ENCODE data around the gene IL4I1.

GRCh38 chr19:49872245-49873128, 24.2 kb downstream of the IL4I1 start:
- TF ChIP-seq, protein P1, sequence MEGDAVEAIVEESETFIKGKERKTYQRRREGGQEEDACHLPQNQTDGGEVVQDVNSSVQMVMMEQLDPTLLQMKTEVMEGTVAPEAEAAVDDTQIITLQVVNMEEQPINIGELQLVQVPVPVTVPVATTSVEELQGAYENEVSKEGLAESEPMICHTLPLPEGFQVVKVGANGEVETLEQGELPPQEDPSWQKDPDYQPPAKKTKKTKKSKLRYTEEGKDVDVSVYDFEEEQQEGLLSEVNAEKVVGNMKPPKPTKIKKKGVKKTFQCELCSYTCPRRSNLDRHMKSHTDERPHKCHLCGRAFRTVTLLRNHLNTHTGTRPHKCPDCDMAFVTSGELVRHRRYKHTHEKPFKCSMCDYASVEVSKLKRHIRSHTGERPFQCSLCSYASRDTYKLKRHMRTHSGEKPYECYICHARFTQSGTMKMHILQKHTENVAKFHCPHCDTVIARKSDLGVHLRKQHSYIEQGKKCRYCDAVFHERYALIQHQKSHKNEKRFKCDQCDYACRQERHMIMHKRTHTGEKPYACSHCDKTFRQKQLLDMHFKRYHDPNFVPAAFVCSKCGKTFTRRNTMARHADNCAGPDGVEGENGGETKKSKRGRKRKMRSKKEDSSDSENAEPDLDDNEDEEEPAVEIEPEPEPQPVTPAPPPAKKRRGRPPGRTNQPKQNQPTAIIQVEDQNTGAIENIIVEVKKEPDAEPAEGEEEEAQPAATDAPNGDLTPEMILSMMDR (IDR thresholded peaks at IDR 0.05), result no peak
- TF ChIP-seq, protein P2, sequence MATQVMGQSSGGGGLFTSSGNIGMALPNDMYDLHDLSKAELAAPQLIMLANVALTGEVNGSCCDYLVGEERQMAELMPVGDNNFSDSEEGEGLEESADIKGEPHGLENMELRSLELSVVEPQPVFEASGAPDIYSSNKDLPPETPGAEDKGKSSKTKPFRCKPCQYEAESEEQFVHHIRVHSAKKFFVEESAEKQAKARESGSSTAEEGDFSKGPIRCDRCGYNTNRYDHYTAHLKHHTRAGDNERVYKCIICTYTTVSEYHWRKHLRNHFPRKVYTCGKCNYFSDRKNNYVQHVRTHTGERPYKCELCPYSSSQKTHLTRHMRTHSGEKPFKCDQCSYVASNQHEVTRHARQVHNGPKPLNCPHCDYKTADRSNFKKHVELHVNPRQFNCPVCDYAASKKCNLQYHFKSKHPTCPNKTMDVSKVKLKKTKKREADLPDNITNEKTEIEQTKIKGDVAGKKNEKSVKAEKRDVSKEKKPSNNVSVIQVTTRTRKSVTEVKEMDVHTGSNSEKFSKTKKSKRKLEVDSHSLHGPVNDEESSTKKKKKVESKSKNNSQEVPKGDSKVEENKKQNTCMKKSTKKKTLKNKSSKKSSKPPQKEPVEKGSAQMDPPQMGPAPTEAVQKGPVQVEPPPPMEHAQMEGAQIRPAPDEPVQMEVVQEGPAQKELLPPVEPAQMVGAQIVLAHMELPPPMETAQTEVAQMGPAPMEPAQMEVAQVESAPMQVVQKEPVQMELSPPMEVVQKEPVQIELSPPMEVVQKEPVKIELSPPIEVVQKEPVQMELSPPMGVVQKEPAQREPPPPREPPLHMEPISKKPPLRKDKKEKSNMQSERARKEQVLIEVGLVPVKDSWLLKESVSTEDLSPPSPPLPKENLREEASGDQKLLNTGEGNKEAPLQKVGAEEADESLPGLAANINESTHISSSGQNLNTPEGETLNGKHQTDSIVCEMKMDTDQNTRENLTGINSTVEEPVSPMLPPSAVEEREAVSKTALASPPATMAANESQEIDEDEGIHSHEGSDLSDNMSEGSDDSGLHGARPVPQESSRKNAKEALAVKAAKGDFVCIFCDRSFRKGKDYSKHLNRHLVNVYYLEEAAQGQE (IDR thresholded peaks at IDR 0.05; ENCODE audit: low read depth, low read length), result no peak
- TF ChIP-seq POLR2AphosphoS5 (IDR thresholded peaks at IDR 0.05; ENCODE audit: low read depth, low read length) (no peak), FOXM1 (IDR thresholded peaks at IDR 0.05; ENCODE audit: low read depth) (no peak), MXI1 (IDR thresholded peaks at IDR 0.05; ENCODE audit: low read depth, low read length) (no peak), EP300 (IDR thresholded peaks at IDR 0.05; ENCODE audit: borderline replicate concordance in 1 of 2, low read depth in 1 of 2, low read length in 1 of 2) (no peak)
